C4-2B (cell line): ENCODE data around the gene ATP13A2.

Source experiments
- ZFX ChIP-seq: fragments of 450-650 bp; IDR thresholded peaks from 2 replicates; pipeline ENCODE4 v1.6.1; 2017
- TF ChIP-seq, protein P1 (sequence below): fragments of 450-650 bp; conservative IDR thresholded peaks from 2 replicates; pipeline ENCODE4 v1.5.1; 2017; ENCODE audit warnings: mild to moderate bottlenecking

DNA sequence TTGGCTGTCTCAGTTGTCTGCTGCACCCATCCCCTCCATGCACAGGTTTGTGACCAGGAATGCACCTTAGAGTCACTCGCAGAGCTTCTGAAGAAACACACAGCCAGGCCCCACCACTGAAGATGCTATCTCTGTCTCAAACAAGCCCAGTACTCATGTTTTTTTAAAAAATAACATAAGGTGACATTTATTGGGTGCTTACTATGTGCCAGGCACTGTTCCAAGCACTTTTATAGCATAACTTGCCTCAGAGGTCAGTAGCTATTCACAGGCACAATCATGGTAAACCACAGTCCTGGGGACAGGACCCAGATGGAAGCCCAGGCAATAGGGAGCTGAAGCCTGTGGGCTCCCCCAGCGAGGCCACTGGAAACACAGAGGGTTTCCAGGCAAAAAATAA lies 8.8 kb upstream of the ATP13A2 start:
- TF ChIP-seq, protein P1, sequence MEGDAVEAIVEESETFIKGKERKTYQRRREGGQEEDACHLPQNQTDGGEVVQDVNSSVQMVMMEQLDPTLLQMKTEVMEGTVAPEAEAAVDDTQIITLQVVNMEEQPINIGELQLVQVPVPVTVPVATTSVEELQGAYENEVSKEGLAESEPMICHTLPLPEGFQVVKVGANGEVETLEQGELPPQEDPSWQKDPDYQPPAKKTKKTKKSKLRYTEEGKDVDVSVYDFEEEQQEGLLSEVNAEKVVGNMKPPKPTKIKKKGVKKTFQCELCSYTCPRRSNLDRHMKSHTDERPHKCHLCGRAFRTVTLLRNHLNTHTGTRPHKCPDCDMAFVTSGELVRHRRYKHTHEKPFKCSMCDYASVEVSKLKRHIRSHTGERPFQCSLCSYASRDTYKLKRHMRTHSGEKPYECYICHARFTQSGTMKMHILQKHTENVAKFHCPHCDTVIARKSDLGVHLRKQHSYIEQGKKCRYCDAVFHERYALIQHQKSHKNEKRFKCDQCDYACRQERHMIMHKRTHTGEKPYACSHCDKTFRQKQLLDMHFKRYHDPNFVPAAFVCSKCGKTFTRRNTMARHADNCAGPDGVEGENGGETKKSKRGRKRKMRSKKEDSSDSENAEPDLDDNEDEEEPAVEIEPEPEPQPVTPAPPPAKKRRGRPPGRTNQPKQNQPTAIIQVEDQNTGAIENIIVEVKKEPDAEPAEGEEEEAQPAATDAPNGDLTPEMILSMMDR: no peak
- TF ChIP-seq ZFX: no peak
